NOMO-1 treated with DMSO at 0.1 percent for 48 hours (cell line): ENCODE results near the gene FLACC1.
"Not testable (repeated sequence)": the region's sequence is repeated elsewhere in the genome, so short reads cannot be mapped to it uniquely, and the experiment has no call there.

ENCODE experiments used
- DNase-seq: peaks from one replicate; lab custom pipeline; 2025; ENCODE audit not compliant: unreplicated experiment; lab: John Stamatoyannopoulos, UW

FLACC1 gene

GRCh38 chr2:201349601-201350000 lies 7.5 kb downstream of the FLACC1 start:
- no peak for DNase-seq

DNA sequence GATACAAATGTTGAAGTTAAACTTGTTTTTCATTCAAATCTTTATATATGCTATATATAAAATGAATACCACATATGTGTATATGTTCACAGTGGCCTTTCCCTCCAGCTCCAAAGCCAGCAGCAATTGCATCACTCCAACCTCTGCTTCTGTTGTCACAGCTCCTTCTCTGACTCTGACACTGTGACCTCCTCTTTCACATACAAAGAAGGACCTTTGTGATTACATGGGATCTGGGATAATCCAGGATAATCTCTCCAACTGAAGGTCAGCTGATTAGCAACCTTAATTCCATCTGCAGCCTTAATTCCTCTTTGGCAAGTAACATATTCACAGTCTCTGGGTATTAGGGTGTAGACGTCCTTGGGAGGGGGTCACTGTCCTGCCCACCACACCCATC lies 8.4 kb downstream of the FLACC1 start:
- no peak for DNase-seq

- no peak for DNase-seq
Observed at GRCh38 chr2:201347138-201347537, 10.0 kb downstream of the FLACC1 start.

DNA sequence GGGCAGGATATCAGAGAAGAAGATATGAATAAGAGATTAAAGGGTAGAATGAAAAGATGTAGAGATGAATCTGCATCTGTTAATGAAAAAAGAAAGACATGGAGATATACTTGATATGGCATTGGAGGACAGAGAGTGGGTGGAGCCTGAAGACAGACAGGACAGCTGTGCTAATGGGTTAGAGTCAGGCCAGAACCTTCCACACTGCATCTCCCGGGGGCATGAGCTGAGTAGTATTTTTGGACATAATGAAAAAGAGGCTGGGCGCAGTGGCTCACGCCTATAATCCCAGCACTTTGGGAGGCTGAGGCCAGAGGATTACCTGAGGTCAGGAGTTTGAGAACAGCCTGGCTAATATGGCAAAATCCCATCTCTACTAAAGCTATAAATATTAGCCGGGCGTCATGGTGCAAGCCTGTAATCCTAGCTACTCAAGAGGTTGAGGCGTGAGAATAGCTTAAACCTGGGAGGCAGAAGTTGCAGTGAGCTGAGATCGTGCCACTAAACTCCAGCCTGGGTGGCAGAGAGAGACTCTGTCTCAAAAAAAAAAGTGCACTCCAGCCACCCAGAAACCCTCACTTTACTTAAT lies 11.4 kb downstream of the FLACC1 start:
- DNase-seq, result no peak

DNA sequence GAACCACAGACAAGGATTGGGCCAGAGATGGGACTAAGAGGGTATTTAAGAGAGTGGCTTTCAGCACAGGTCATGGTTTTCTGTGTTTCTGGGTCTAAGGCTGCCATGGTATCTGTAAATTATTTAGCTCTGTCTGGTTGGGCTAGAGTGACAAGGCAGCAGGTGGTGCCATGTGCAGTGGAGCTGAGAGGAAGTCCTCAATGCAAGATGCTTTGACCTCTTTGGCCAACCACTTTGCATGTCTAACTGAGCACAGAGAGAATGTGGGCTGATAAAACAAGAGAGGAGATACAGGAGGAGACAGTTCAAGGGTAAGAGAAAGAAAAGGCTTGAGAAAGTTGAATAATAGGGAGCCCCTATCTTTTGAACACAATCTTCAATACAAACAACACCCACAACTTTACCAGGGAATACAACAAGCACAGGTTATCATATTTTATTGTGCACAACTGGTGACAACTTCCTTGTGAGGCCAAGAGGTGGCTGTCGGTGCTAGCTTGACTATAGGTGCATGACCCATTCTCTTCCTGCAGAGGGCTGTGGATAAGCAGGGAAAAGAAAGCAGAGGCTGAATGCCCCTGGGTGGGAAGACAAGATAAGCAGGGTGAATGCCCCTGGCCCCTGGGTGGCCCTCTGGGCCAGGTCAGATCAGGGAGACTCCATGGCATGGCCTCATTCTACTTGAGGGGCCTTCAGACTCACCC lies 12.3 kb downstream of the FLACC1 start:
- no peak for DNase-seq

DNA sequence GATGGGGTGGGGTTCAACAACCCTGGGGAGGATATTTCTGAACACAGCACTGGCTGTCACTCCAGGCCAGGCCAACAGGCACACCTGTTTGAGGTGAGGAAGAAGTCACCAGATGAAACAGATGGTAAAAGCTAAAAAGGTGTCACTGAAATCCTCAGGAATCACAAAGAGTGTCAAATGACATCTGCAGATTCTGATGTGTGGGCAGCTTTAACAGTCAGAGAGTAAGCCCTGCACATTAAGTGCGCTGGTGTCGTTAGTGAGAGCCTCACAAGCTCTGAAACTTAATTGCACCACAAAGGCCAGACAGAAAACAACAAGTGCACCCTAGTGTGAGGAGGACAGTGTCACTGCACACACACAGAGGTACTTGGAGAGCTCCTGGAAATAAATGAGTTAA lies 13.6 kb downstream of the FLACC1 start:
- DNase-seq, result no peak

GRCh38 chr2:201342923-201343322 lies 14.2 kb downstream of the FLACC1 start:
- DNase-seq, result no peak

GRCh38 chr2:201329409-201329808 lies 27.7 kb downstream of the FLACC1 start:
- DNase-seq, result no peak

DNA sequence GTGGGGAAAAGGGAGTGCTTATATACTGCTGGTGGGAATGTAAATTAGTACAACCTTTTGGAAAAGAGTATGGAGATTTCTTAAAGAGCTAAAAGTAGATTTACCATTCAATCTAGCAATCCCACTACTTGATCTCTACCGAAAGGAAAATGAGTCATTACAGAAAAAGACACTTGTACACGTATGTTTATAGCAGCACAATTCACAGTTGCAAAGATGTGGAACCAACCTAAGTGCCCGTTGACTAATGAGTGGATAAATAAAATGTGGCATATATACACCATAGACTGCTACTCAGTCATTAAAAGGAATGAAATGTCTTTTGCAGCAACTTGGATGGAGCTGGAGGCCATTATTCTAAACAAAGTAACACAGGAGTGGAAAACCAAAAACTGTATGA lies 29.5 kb downstream of the FLACC1 start:
- no peak for DNase-seq

- DNase-seq, result no peak
Observed at GRCh38 chr2:201322772-201323171, 34.4 kb downstream of the FLACC1 start.

- no peak for DNase-seq
Observed at GRCh38 chr2:201320701-201321100, 36.4 kb downstream of the FLACC1 start.

GRCh38 chr2:201320257-201320656 lies 36.9 kb downstream of the FLACC1 start:
- DNase-seq, result no peak

DNA sequence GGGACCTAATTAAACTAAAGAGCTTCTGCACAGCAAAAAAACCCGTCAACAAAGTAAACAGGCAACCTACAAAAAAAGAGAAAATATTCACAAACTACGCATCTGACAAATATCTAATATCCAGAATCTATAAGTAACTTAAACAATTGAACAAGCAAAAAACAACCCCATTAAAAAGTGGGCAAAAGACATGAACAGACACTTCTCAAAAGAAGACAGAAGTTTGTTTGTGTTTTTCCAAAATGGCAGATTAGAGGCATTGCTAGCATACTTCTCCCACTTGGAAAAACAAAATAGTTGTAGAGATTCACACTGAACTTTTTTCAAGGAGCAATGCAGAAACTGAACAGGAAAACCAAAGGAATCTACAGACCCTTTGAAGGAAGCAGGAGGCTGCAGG lies 37.6 kb downstream of the FLACC1 start:
- DNase-seq, result no peak

DNA sequence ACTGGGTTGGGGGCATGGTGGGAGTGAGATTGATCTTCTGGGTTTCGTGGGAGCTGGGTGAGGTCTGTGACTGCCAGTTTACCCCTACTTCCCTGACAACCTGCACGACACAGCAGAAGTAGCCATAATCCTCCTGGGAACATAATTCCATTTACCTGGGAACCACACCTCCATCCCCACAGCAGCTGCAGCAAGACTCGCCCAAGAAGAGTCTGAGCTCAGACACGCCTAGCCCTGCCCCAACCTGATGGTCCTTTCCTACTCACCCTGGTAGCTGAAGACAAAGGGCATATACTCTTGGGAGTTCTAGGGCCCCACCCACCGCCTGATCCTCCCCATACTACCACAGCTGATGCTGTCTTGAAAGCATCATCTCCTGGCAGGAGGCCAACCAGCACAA lies 43.8 kb downstream of the FLACC1 start:
- DNase-seq, result no peak

GRCh38 chr2:201308914-201309313 lies 48.2 kb downstream of the FLACC1 start:
- no peak for DNase-seq

DNA sequence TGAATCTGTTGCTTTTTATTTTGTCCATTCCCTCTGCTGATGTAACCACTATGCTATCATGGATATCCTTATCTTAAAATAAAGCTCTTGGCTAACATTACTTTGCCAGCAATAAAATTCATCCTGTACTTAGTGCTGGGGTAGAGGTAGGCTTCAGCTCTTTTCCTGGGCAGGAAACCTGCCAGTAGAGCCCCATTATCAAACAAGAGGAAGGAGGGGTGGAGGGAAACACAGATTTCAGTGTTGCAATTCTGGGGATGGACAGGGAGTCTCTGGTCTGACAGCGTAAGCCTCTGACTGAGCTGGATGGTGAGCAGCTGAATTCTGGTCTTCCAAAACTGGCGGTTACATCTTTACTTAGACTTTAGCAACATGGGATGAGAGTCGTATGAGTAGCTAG lies 49.3 kb downstream of the FLACC1 start:
- no peak for DNase-seq

GRCh38 chr2:201299929-201300328 lies 57.2 kb downstream of the FLACC1 start:
- not testable (repeated sequence) for DNase-seq

DNA sequence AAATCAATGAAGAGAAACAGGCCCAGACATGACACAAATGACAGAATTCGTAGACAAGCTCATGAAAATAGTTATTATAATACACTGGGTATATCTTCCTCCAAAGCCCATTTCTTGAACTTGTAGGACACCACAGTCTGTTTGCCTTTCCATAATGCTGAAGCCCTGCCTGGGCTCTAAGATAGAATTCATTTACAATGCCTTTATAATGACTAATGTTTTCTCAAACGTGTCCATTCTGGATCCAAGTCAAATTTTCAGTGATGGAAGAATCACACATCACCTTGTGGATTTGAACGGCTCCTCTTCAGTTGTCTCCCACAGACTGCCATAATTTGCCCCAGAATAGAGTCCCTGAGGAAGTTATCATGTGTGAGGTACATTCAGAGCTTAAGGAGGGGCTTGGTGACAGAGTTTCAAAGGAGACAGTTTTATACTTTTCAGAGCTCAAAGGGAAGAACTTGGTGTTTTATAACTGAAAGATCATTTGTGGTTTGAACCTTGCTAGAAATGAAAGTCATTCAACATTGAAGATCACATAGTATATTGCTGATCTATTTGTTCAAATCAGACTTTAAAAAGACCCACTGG lies 58.6 kb downstream of the FLACC1 start:
- DNase-seq, result no peak

GRCh38 chr2:201290457-201291148 lies 66.5 kb downstream of the FLACC1 start:
- DNase-seq, result not testable (repeated sequence)

GRCh38 chr2:201285499-201285898 lies 71.6 kb downstream of the FLACC1 start:
- DNase-seq, result no peak

GRCh38 chr2:201280191-201281040 lies 76.7 kb downstream of the FLACC1 start:
- DNase-seq, result peak; percentile 30
